GM10847 (cell line): ENCODE results near the gene CTIF.

Experiments used
- POLR2A ChIP-seq: IDR thresholded peaks from 2 replicates; pipeline ENCODE4 v1.6.1; 2011; ENCODE audit not compliant: insufficient read length; ENCODE audit errors: extremely low read depth

The CTIF gene

DNA sequence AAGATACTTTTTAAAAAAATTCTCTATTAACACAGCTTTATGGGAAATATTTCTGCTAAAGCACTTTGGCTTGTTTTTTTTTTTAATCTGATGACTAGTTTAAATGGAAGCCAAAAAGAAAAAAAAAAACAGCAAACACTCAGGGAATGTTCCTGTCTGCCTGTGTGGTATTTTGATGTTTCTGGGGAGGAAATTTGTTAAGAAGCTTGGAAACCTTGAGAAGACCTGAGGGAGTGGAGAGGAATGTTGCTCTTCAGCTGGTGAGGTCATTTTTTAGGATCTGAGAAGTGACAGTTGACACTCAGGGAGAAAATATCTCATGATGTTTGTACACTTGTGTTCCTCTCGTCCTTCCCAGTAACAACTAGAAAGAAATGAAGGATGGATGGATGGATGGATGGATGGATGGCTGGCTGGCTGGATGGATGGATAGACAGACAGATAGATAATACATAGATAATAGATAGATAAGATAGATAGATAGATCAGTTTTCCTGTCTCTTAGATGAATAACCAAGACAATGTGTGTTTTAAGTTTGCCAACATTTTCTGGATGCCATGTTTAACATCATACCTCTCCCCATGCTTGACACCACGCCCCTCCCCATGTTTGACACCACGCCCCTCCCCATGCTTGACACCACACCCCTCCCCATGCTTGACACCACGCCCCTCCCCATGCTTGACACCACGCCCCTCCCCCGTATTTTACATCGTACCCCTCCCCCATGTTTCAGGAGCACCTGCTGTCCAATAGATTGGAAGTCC, 84.8 kb downstream of the CTIF start:
- TF ChIP-seq POLR2A, result no peak

GRCh38 chr18:48624856-48625255, 86.0 kb downstream of the CTIF start:
- no peak for TF ChIP-seq POLR2A

DNA sequence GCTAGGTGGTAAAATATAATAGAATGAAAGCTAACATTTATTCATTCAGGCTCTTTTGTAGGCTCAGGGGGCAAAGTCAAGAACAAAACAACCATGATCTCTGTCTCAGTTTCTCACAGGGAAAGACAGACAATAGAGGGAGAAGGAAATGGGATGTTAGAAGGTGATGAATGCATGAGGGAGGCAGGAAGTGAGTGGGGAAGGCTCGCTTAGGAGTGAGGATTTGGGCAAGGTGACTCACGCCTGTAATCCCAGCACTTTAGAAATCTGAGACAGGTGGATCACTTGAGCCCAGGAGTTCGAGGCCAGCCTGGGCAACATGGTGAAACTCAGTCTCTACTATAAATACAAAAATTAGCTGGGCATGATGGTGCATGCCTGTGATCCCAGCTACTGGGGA, 88.4 kb downstream of the CTIF start:
- no peak for TF ChIP-seq POLR2A

- no peak for TF ChIP-seq POLR2A
Measured at GRCh38 chr18:48629730-48630324, 91.0 kb downstream of the CTIF start.

DNA sequence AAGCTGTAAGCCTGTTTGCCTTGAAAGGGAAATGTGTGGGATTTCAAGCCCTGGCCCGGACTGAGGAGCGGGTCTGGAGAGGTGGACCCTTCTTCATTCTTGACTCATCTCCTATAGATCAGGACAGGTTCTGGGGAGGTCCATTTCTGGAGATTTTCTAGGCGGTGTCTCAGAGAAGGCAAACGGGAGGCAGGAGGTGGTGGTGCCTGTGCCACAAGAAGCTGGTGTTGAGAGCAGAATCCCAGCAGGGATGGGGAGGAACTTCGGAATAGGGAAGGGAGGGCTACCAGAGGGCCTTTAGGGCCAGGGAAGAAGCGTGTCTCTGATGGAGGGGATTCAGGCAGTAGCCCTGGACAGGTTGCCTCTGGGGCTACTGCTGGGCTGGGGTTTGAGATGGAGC, 93.0 kb downstream of the CTIF start:
- no peak for TF ChIP-seq POLR2A

DNA sequence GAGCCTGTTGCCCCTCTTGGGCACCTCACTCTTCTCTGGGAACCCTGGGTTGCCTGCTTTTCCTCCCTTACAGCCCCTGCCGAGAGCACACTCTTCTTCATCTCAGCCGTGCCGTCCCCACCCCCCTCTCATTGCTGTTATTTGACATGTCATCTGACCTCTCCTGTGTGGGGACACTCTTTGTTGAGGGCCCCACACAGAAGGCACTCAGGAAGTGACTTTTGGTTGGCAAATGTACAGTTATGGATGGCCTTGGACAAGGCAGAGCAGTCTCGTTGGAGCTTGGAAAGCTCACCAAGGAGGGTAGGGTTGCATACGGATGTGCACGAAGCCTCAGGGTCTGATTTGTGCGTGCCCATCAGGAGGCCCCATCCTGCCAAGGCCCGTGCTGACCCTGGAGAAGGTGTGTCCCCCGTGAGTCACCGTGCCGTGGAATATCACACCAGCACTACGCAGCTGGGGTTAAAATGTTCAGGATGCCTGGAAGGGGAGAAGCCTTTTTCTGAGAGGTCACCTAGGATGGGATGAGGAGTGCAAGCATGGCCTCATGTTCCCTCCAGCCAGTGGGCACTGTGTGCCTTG, 93.9 kb downstream of the CTIF start:
- TF ChIP-seq POLR2A, result no peak

DNA sequence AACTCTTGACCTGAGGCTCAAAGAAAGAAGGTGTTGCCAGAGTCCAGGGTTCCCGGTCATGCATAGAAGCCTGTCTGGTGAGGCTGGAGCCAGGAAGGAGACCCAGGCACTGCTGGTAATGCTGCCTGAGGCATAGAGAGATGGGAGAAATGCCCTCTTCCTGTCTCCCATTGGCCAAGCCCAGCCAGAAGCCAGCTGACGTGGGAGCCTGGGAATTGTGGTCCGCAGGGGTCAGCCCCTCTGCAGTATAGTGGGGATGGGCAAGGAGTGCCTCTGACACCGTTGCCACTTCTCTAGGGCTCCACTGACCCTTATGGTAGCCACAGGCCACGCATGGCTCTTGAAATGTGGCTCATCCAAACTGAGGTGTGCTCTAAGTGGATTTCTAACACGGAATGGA, 95.7 kb downstream of the CTIF start:
- TF ChIP-seq POLR2A, result no peak

DNA sequence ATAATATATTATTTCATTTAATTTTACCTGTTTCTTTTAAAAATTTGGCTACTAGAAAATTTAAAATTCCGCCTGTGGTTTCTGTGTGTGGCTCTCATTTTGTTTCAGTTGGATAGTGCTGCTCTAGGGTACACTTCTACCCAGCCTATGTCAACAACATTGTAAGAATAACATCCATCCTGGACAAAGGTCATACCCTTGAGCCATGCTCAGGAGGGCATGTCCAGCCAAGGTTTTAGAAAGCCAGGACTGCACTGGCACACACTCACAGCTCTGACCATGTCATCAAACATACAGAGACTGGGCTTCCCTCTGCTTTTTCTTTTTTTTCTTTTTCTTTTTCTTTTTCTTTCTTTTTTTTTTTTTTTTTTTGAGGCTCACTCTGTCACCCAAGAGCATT, 96.1 kb downstream of the CTIF start:
- TF ChIP-seq POLR2A, result no peak

GRCh38 chr18:48635806-48636205, 97.0 kb downstream of the CTIF start:
- TF ChIP-seq POLR2A, result no peak

DNA sequence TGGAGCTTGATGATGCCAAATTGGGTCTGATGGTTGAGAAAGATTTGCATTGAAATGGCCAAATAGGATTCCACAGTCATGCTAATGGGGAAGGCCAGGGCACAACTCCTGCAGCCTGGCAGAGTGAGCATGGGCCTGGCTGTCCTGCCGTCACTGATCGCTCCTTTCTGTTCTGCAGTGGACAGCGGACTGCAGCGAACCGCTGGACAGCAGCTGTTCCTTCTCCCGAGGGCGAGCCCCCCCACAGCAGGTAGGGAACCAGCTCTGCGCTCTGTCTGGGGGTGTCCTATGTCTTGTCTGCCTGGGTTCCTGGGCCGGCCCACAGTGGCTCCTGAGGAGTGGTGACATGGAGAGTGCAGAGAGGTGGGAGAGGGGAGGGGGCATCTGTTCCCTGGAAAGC, 97.6 kb downstream of the CTIF start:
- no peak for TF ChIP-seq POLR2A

- TF ChIP-seq POLR2A, result no peak
Measured at GRCh38 chr18:48637081-48637990, 98.5 kb downstream of the CTIF start.

GRCh38 chr18:48638451-48638850, 99.6 kb downstream of the CTIF start:
- no peak for TF ChIP-seq POLR2A

- no peak for TF ChIP-seq POLR2A
Measured at GRCh38 chr18:48638896-48639771, 100.3 kb downstream of the CTIF start.

DNA sequence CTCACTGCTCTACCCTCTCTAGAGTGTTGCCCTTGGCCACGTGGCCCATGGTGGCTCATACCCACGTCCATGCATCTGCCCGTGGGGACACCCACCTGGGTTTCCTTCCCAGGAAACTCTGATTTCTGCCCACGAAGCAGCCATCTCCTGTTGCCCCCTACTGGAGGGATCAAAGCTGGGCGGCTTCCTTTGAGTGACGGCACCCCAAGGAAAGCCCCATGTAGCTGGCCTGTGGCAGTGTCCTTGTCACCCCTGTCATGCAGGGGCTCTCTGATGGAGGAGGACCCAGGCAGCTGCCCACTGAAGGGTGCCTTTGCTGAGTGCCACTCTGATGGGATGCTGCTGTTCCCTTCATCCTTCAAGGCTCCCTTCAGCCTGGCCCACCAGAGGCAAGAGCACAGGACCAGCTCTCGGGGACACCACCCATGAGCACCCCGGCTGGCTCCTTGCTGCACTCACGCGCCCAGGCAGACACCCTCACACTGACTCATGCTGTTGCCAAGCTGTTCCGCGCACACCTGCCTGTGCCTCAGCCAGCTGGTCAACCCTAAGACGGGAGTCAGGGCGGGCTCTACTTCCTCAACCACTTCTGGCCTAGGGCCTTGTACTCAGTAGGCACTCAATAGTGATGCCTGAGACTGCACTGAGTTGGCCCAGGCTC, 101.1 kb downstream of the CTIF start:
- TF ChIP-seq POLR2A, result no peak
